Naive B cell (primary cell): Measurements from ENCODE around the gene ARHGAP1. TPM values are rescaled to one million over a fixed set of nuclear protein-coding genes. Genes with fewer than 3 reads are reported as not detected.

Experiments used
- ATAC-seq, 2 donors: fragments of 150-1000 bp; cut with Tn5 transposase; 2 replicates each; pipeline ENCODE4 v1.10.0; 2021; ENCODE audit warnings: low read depth in 2 of 2, mild to moderate bottlenecking in 2 of 2, moderate library complexity in 2 of 2
- DNase-seq: peaks from one replicate; pipeline ENCODE4 v3.0.0; 2022
- H3K27ac Mint-ChIP-seq, 6 donors: one replicate each; pipeline ENCODE4 v1.8.0; 2020 to 2022; ENCODE audit warnings: mild to moderate bottlenecking in 6 of 6, mixed read lengths in 6 of 6, moderate library complexity in 5 of 6, inconsistent platforms in 2 of 6
- H3K27me3 Mint-ChIP-seq, 3 donors: one replicate each; pipeline ENCODE4 v1.8.0; 2021 to 2022; ENCODE audit warnings: mixed read lengths in 3 of 3, mild to moderate bottlenecking in 1 of 3
- H3K36me3 Mint-ChIP-seq, 2 donors: one replicate each; pipeline ENCODE4 v1.8.0; 2020 to 2022; ENCODE audit warnings: mixed read lengths in 2 of 2, inconsistent platforms in 1 of 2, mild to moderate bottlenecking in 1 of 2
- H3K4me1 Mint-ChIP-seq, 3 donors: one replicate each; pipeline ENCODE4 v1.8.0; 2020 to 2022; ENCODE audit warnings: mixed read lengths in 3 of 3, inconsistent platforms in 1 of 3, mild to moderate bottlenecking in 1 of 3, moderate library complexity in 1 of 3
- H3K4me3 Mint-ChIP-seq, 8 donors: one replicate each; pipeline ENCODE4 v1.8.0; 2020 to 2022; ENCODE audit warnings: mild to moderate bottlenecking in 8 of 8, mixed read lengths in 8 of 8, moderate library complexity in 8 of 8, inconsistent platforms in 2 of 8
- H3K9me3 Mint-ChIP-seq, 7 donors: one replicate each; pipeline ENCODE4 v1.8.0; 2020 to 2022; ENCODE audit warnings: mixed read lengths in 7 of 7, mild to moderate bottlenecking in 5 of 7, inconsistent platforms in 2 of 7, moderate library complexity in 1 of 7
- polyA plus RNA-seq, 6 donors: library from polyadenylated mRNA; unstranded; fragments of 300-500 nt; fragmentation: Illumina TruSeq; gene quantifications; one replicate each; pipeline ENCODE4 v1.2.3, GENCODE V29; 2021; ENCODE audit warnings: low read depth in 6 of 6

The ARHGAP1 gene
- polyA plus RNA-seq = 10 to 100 TPM; 31.4 to 51.6 (median 34.7) TPM

GRCh38 chr11:46700241-46701077 lies at the start of gene ARHGAP1, which contains the start of gene ZNF408:
ARHGAP1 (minus strand) TSS chr11:46700619; CDS start chr11:46696107, 4,512 bp downstream.
ZNF408 (plus strand) TSS chr11:46701031; CDS start chr11:46701048, 17 bp downstream.
- H3K27ac Mint-ChIP-seq = peak within 1 kb of the TSS; percentile 89 to 98 (median 96)
- H3K4me1 Mint-ChIP-seq = peaks cover 39 to 64% (median 52%) of the 10 kb centered on the region in 3 donors
- H3K4me3 Mint-ChIP-seq = peak within 1 kb of the TSS; percentile 97 to 100 (median 98)
- peaks cover 0 to 5% of the 10 kb centered on the region in 2 donors for H3K36me3 Mint-ChIP-seq
- H3K9me3 Mint-ChIP-seq = no peaks in the 10 kb centered on the region
- DNase-seq = peak; percentile 97
- ATAC-seq = peak; percentile 94
- H3K27me3 Mint-ChIP-seq = no peaks in the 10 kb centered on the region

- Mint-ChIP-seq H3K27ac (no peak overlapping the region), H3K27me3 (no peaks in the 10 kb centered on the region), H3K4me3 (no peak overlapping the region), H3K4me1 (peaks cover 0 to 4% (median 0%) of the 10 kb centered on the region in 3 donors), H3K36me3 (peaks cover 23 to 54% of the 10 kb centered on the region in 2 donors), H3K9me3 (no peaks in the 10 kb centered on the region)
- DNase-seq (no peak), ATAC-seq (no peak)
These were observed 46.7 kb upstream of the ARHGAP1 start for GRCh38 chr11:46747150-46747549.

GRCh38 chr11:46745995-46746394 lies 45.6 kb upstream of the ARHGAP1 start:
- DNase-seq (no peak), ATAC-seq (no peak)
- H3K4me1 Mint-ChIP-seq = peaks cover 0 to 4% (median 0%) of the 10 kb centered on the region in 3 donors
- peaks cover 30 to 46% of the 10 kb centered on the region in 2 donors for H3K36me3 Mint-ChIP-seq
- no peaks in the 10 kb centered on the region for H3K9me3 Mint-ChIP-seq
- H3K27ac Mint-ChIP-seq = no peak overlapping the region
- H3K27me3 Mint-ChIP-seq = no peaks in the 10 kb centered on the region
- H3K4me3 Mint-ChIP-seq = no peak overlapping the region

- ATAC-seq = no peak
- Mint-ChIP-seq H3K9me3 (no peaks in the 10 kb centered on the region), H3K27me3 (no peaks in the 10 kb centered on the region)
These were observed 44.9 kb upstream of the ARHGAP1 start for GRCh38 chr11:46745328-46745727.

GRCh38 chr11:46743693-46744339 lies 43.4 kb upstream of the ARHGAP1 start:
- Mint-ChIP-seq H3K36me3 (peaks cover 25 to 30% of the 10 kb centered on the region in 2 donors), H3K4me3 (no peak overlapping the region), H3K27me3 (no peaks in the 10 kb centered on the region), H3K9me3 (no peaks in the 10 kb centered on the region), H3K4me1 (peaks cover 0 to 4% (median 0%) of the 10 kb centered on the region in 3 donors), H3K27ac (peak overlapping the region in 2 of 6 donors; percentile 23 to 25)
- no peak for ATAC-seq
- DNase-seq = no peak

More at GRCh38 chr11:46745328-46745727, 44.9 kb upstream of the ARHGAP1 start:
- Mint-ChIP-seq H3K4me1 (peaks cover 0 to 4% (median 0%) of the 10 kb centered on the region in 3 donors), H3K4me3 (no peak overlapping the region), H3K27ac (peak overlapping the region in 2 of 6 donors; percentile 22 to 41), H3K36me3 (peaks cover 27 to 42% of the 10 kb centered on the region in 2 donors)
- no peak for DNase-seq

GRCh38 chr11:46743043-46743442 lies 42.6 kb upstream of the ARHGAP1 start:
- ATAC-seq = no peak
- no peak overlapping the region for H3K4me3 Mint-ChIP-seq
- no peaks in the 10 kb centered on the region for H3K9me3 Mint-ChIP-seq
- H3K27me3 Mint-ChIP-seq = no peaks in the 10 kb centered on the region
- DNase-seq = no peak
- H3K4me1 Mint-ChIP-seq = peaks cover 0 to 1% (median 0%) of the 10 kb centered on the region in 3 donors
- H3K27ac Mint-ChIP-seq = peak overlapping the region in 2 of 6 donors; percentile 53 to 64
- H3K36me3 Mint-ChIP-seq = peaks cover 22 to 25% of the 10 kb centered on the region in 2 donors

GRCh38 chr11:46741600-46742484 lies 41.4 kb upstream of the ARHGAP1 start:
- Mint-ChIP-seq H3K9me3 (no peaks in the 10 kb centered on the region), H3K36me3 (peaks cover 20 to 21% of the 10 kb centered on the region in 2 donors), H3K4me1 (no peaks in the 10 kb centered on the region), H3K27me3 (no peaks in the 10 kb centered on the region), H3K27ac (peak overlapping the region in 2 of 6 donors; percentile 23 to 88), H3K4me3 (no peak overlapping the region)
- DNase-seq (no peak), ATAC-seq (no peak)

- H3K27me3 Mint-ChIP-seq = no peaks in the 10 kb centered on the region
- no peaks in the 10 kb centered on the region for H3K4me1 Mint-ChIP-seq
- no peak overlapping the region for H3K4me3 Mint-ChIP-seq
- no peak for DNase-seq
- no peaks in the 10 kb centered on the region for H3K9me3 Mint-ChIP-seq
- peak overlapping the region in 2 of 6 donors; percentile 26 to 49 for H3K27ac Mint-ChIP-seq
- H3K36me3 Mint-ChIP-seq = peaks cover 17% of the 10 kb centered on the region in 2 donors
- no peak for ATAC-seq
These were observed 38.5 kb upstream of the ARHGAP1 start for GRCh38 chr11:46738887-46739286.

- no peak for DNase-seq
- H3K36me3 Mint-ChIP-seq = peaks cover 5 to 10% of the 10 kb centered on the region in 2 donors
These were observed 37.3 kb upstream of the ARHGAP1 start for GRCh38 chr11:46737699-46738098.

GRCh38 chr11:46736615-46737014 lies 36.2 kb upstream of the ARHGAP1 start:
- DNase-seq = no peak
- Mint-ChIP-seq H3K4me1 (no peaks in the 10 kb centered on the region), H3K9me3 (no peaks in the 10 kb centered on the region)

More at GRCh38 chr11:46737699-46738098, 37.3 kb upstream of the ARHGAP1 start:
- no peak overlapping the region for H3K4me3 Mint-ChIP-seq
- H3K27me3 Mint-ChIP-seq = no peaks in the 10 kb centered on the region
- H3K27ac Mint-ChIP-seq = no peak overlapping the region
- no peaks in the 10 kb centered on the region for H3K4me1 Mint-ChIP-seq
- no peak for ATAC-seq
- no peaks in the 10 kb centered on the region for H3K9me3 Mint-ChIP-seq

GRCh38 chr11:46736146-46736545 lies 35.7 kb upstream of the ARHGAP1 start:
- no peak overlapping the region for H3K4me3 Mint-ChIP-seq
- no peak for DNase-seq
- H3K27ac Mint-ChIP-seq = peak overlapping the region in 1 of 6 donors; percentile 61
- H3K9me3 Mint-ChIP-seq = no peaks in the 10 kb centered on the region
- H3K36me3 Mint-ChIP-seq = no peaks in the 10 kb centered on the region
- no peaks in the 10 kb centered on the region for H3K27me3 Mint-ChIP-seq
- no peak for ATAC-seq
- H3K4me1 Mint-ChIP-seq = no peaks in the 10 kb centered on the region

More at GRCh38 chr11:46736615-46737014, 36.2 kb upstream of the ARHGAP1 start:
- Mint-ChIP-seq H3K27ac (peak overlapping the region in 1 of 6 donors; percentile 61), H3K36me3 (peaks cover 0 to 4% of the 10 kb centered on the region in 2 donors), H3K27me3 (no peaks in the 10 kb centered on the region), H3K4me3 (no peak overlapping the region)
- no peak for ATAC-seq

GRCh38 chr11:46733234-46733633 lies 32.8 kb upstream of the ARHGAP1 start:
- Mint-ChIP-seq H3K9me3 (no peaks in the 10 kb centered on the region), H3K27ac (peak overlapping the region in 1 of 6 donors; percentile 24), H3K36me3 (no peaks in the 10 kb centered on the region), H3K4me3 (no peak overlapping the region), H3K4me1 (no peaks in the 10 kb centered on the region), H3K27me3 (no peaks in the 10 kb centered on the region)
- ATAC-seq = no peak
- no peak for DNase-seq

GRCh38 chr11:46731545-46731944 lies 31.1 kb upstream of the ARHGAP1 start:
- Mint-ChIP-seq H3K4me1 (no peaks in the 10 kb centered on the region), H3K27ac (no peak overlapping the region), H3K27me3 (no peaks in the 10 kb centered on the region), H3K36me3 (no peaks in the 10 kb centered on the region), H3K9me3 (no peaks in the 10 kb centered on the region), H3K4me3 (peak overlapping the region in 1 of 8 donors; percentile 1)
- ATAC-seq (no peak), DNase-seq (no peak)
